HepG2 (cell line): ENCODE data around the gene ZBTB46. TPM values are rescaled to one million over a fixed set of nuclear protein-coding genes. Genes with fewer than 3 reads are reported as not detected.

Source experiments
- ATAC-seq: fragments of 200-7000 bp; cut with Tn5 transposase; 3 replicates; pipeline ENCODE4 v1.9.1; 2020; ENCODE audit warnings: mild to moderate bottlenecking, moderate library complexity
- BruUV-seq: library from RNA; stranded (reverse); fragments of 400-500 nt; replicated peaks from 2 replicates; lab custom pipeline; 2021; lab: Mats Ljungman, UMichigan
- CTCF ChIA-PET: fragments of 300-600 bp; formaldehyde crosslinking; extraction: SDS; loops from one replicate; lab custom pipeline; 2021; ENCODE audit warnings: low total read pairs, inconsistent platforms, low intra/inter-chr PET ratio; lab: Yijun Ruan, JAX
- POLR2A ChIA-PET: fragments of 350-600 bp; sonication (Branson Sonifier 250); formaldehyde crosslinking; loops from one replicate; lab custom pipeline; 2020; ENCODE audit warnings: antibody characterized with exemption, inconsistent platforms; lab: Yijun Ruan, JAX
- DNase-seq: peaks from one replicate; pipeline ENCODE4 v3.0.0-alpha.2; 2015; ENCODE audit warnings: low spot score
- FAIRE-seq: peaks from 3 replicates; lab custom pipeline; 2011; peaks lifted over from hg19 to GRCh38; lab: Jason Lieb, UNC
- H2AFZ ChIP-seq: one replicate; pipeline ENCODE4 v1.6.1; 2011; ENCODE audit warnings: low read length, inconsistent platforms
- H3K27ac ChIP-seq: fragments of 300-600 bp; 3 replicates; pipeline ENCODE4 v1.8.0; 2011; ENCODE audit warnings: mixed run types, mild to moderate bottlenecking, mixed read lengths, low read length, inconsistent platforms; ENCODE audit not compliant: insufficient read depth; ENCODE audit errors: extremely low read length
- H3K27me3 ChIP-seq, 2 experiments: fragments of 200-600 bp in 1 of 2; 2 replicates in 1 of 2; 3 replicates in 1 of 2; pipeline versions ENCODE4 v1.6.0 to v1.8.0; 2011; ENCODE audit warnings: low read length in 2 of 2, mild to moderate bottlenecking in 2 of 2, moderate library complexity in 2 of 2, inconsistent platforms in 1 of 2; ENCODE audit not compliant: insufficient read depth in 2 of 2, control insufficient read depth in 1 of 2
- H3K36me3 ChIP-seq, 2 experiments: fragments of 200-600 bp in 1 of 2; replicated peaks in 1 of 2; 2 replicates in 1 of 2; 3 replicates in 1 of 2; pipeline versions ENCODE4 v1.5.1 to v1.8.0; 2011; ENCODE audit warnings: low read length in 2 of 2, inconsistent platforms in 1 of 2; ENCODE audit not compliant: insufficient read depth in 2 of 2, control insufficient read depth in 1 of 2
- H3K4me1 ChIP-seq: 2 replicates; pipeline ENCODE4 v1.5.1; 2012; ENCODE audit warnings: low read length, inconsistent platforms; ENCODE audit not compliant: insufficient read depth
- H3K4me2 ChIP-seq: 2 replicates; pipeline ENCODE4 v1.6.0; 2011; ENCODE audit warnings: low read depth, low read length, inconsistent platforms
- H3K4me3 ChIP-seq, 3 experiments: fragments of 200-600 bp in 1 of 3; sonication (generic), shearing (Covaris generic) in 1 of 3; replicated peaks in 1 of 3; 2 replicates each; pipeline ENCODE4 v1.5.1; 2011 to 2016; ENCODE audit warnings: low read length in 3 of 3, inconsistent platforms in 2 of 3, low read depth in 2 of 3, mild to moderate bottlenecking in 2 of 3, control low read depth in 1 of 3, mixed read lengths in 1 of 3; ENCODE audit not compliant: insufficient read depth in 1 of 3
- H3K79me2 ChIP-seq: one replicate; pipeline ENCODE4 v1.6.1; 2011; ENCODE audit warnings: low read length, inconsistent platforms; ENCODE audit not compliant: insufficient read depth
- H3K9ac ChIP-seq: 2 replicates; pipeline ENCODE4 v1.6.0; 2011; ENCODE audit warnings: mild to moderate bottlenecking, low read depth, low read length, inconsistent platforms; ENCODE audit not compliant: insufficient read depth
- H3K9me3 ChIP-seq: 2 replicates; pipeline ENCODE4 v1.5.1; 2012; ENCODE audit warnings: mild to moderate bottlenecking, low read length
- H4K20me1 ChIP-seq: 2 replicates; pipeline ENCODE4 v1.6.0; 2011; ENCODE audit warnings: inconsistent platforms, mild to moderate bottlenecking, low read length, moderate library complexity; ENCODE audit not compliant: insufficient read depth
- ARID3A ChIP-seq: IDR thresholded peaks from 2 replicates; pipeline ENCODE4 v1.6.1; 2012; ENCODE audit warnings: low read depth, low read length, improper control_type of control experiment
- FOXA3 ChIP-seq: IDR thresholded peaks from 2 replicates; pipeline ENCODE4 v1.6.1; 2016; ENCODE audit warnings: missing genetic modification reagents, missing compliant biosample characterization
- GATAD1 ChIP-seq: IDR thresholded peaks from 2 replicates; pipeline ENCODE4 v1.6.1; 2016; ENCODE audit warnings: missing genetic modification reagents, missing compliant biosample characterization
- KLF11 ChIP-seq: IDR thresholded peaks from 2 replicates; pipeline ENCODE4 v1.6.1; 2016; ENCODE audit warnings: missing compliant biosample characterization
- LRRFIP1 ChIP-seq: sonication (generic); formaldehyde crosslinking; conservative IDR thresholded peaks from 2 replicates; pipeline ENCODE4 v1.4.0; 2020; ENCODE audit warnings: missing genetic modification reagents
- SAFB2 ChIP-seq: sonication (generic); formaldehyde crosslinking; IDR thresholded peaks from 2 replicates; pipeline ENCODE4 v1.5.1; 2020; ENCODE audit warnings: missing genetic modification reagents, low read depth, mild to moderate bottlenecking, borderline replicate concordance
- ZC3H4 ChIP-seq: sonication (generic); formaldehyde crosslinking; IDR thresholded peaks from 2 replicates; pipeline ENCODE4 v1.4.0; 2020; ENCODE audit warnings: missing genetic modification reagents, borderline replicate concordance
- ZKSCAN5 ChIP-seq: sonication (generic); formaldehyde crosslinking; IDR thresholded peaks from 2 replicates; pipeline ENCODE4 v1.5.1; 2020; ENCODE audit warnings: mild to moderate bottlenecking, missing genetic modification reagents
- ZNF382 ChIP-seq: sonication (generic); formaldehyde crosslinking; IDR thresholded peaks from 2 replicates; pipeline ENCODE4 v1.5.0; 2020; ENCODE audit warnings: missing genetic modification reagents, mild to moderate bottlenecking, borderline replicate concordance
- ZNF687 ChIP-seq: sonication (generic); formaldehyde crosslinking; IDR thresholded peaks from 2 replicates; pipeline ENCODE4 v1.5.1; 2020; ENCODE audit warnings: mild to moderate bottlenecking, missing genetic modification reagents, moderate library complexity
- ZSCAN25 ChIP-seq: sonication (generic); formaldehyde crosslinking; IDR thresholded peaks from 2 replicates; pipeline ENCODE4 v1.8.0; 2022; ENCODE audit warnings: mild to moderate bottlenecking, missing genetic modification reagents
- WGBS: methylation state at CpG from one replicate; pipeline ENCODE4 v1.1.6; 2017; ENCODE audit warnings: low lambda C conversion rate; 5-methylcytosine and 5-hydroxymethylcytosine counted together
- in situ Hi-C: cut with HindIII; loops from 2 replicates; pipeline ENCODE4 v1.10.0; 2017; ENCODE audit warnings: low pct_unique_long_range_greater_than_20kb; ENCODE audit not compliant: extremely low pct_ligation_motif_present
- intact Hi-C: fragments of 100-400 bp; cut with micrococcal nuclease; formaldehyde crosslinking; loops from one replicate; pipeline ENCODE4 v1.10.0; 2022; ENCODE audit not compliant: unreplicated experiment
- polyA plus RNA-seq, 8 experiments: library from polyadenylated mRNA; depleted of rRNA in 3 of 8; stranded (reverse) in 7 of 8; unstranded in 1 of 8; fragments of >200 nt; fragmentation: Illumina TruSeq in 4 of 8; extraction: Trizol in 4 of 8; gene quantifications; 2 replicates each; pipeline versions ENCODE4 v1.2.1 to v1.2.3, GENCODE V29; 2011 to 2016; ENCODE audit warnings: low read depth in 4 of 8, missing spikeins in 1 of 8, mixed read lengths in 1 of 8; ENCODE audit not compliant: insufficient read depth in 1 of 8
- total RNA-seq, 5 experiments: library from RNA; depleted of rRNA; stranded (reverse); fragments of >200 nt; fragmentation: Illumina TruSeq; extraction: Trizol; gene quantifications; 2 replicates each; pipeline ENCODE4 v1.2.3, GENCODE V29; 2016; ENCODE audit warnings: low read depth in 1 of 5

Gene ZBTB46
- total and polyA plus RNA-seq, 2 of the 13 experiments (the other 11 are each of a cell fraction or from before 2014, with no cell fraction given): 1.6 to 13.5 TPM

GRCh38 chr20:63837479-63837878, 6.4 kb upstream of the ZBTB46 start (continued):
- no peak for TF ChIP-seq ARID3A

GRCh38 chr20:63836458-63837344, 5.6 kb upstream of the ZBTB46 start:
- DNase-seq (no peak), ATAC-seq (peak; percentile 3; the same call in 2 of the 3 replicates), FAIRE-seq (no peak)
- in situ Hi-C loops: no loop called here
- WGBS: 62% methylated on average over 21 of the region's 27 CpGs
- intact Hi-C loops: no loop called here
- peaks cover 21 to 54% of the 10 kb centered on the region in 2 experiments for H3K27me3 ChIP-seq
- peaks cover 64% of the 10 kb centered on the region for H3K4me1 ChIP-seq
- no peak overlapping the region for H2AFZ ChIP-seq
- ChIA-PET POLR2A (interaction anchor here (1.2 kb wide), 2 partner anchors 11 to 66 kb away, joined by 3 to 6 read pairs; no protein-coding TSS in a partner anchor), CTCF (no interaction called here)
- H3K4me2 ChIP-seq: no peak overlapping the region
- H3K9me3 ChIP-seq: no peaks in the 10 kb centered on the region
- no peaks in the 10 kb centered on the region for H3K36me3 ChIP-seq
- H3K9ac ChIP-seq: no peak overlapping the region
- H3K27ac ChIP-seq: no peak overlapping the region
- no peak overlapping the region for H3K4me3 ChIP-seq
- no peaks in the 10 kb centered on the region for H3K79me2 ChIP-seq
- BruUV-seq: no TSS peak
- H4K20me1 ChIP-seq: no peaks in the 10 kb centered on the region
- TF ChIP-seq SAFB2 (no peak), ZKSCAN5 (CRISPR knock-in tag) (no peak), ZNF687 (CRISPR knock-in tag) (peak; percentile 31), LRRFIP1 (no peak), KLF11 (no peak), GATAD1 (CRISPR knock-in tag) (no peak), FOXA3 (CRISPR knock-in tag) (no peak), ZC3H4 (CRISPR knock-in tag) (no peak), ZSCAN25 (CRISPR knock-in tag) (peak; percentile 94), ZNF382 (CRISPR knock-in tag) (no peak)
